CD4-positive, alpha-beta T cell (primary cell): ENCODE results near the gene GRID1. TPM values are rescaled to one million over a fixed set of nuclear protein-coding genes. Genes with fewer than 3 reads are reported as not detected.

Experiments
- ATAC-seq: fragments of 200-7000 bp; cut with Tn5 transposase; one replicate; pipeline ENCODE4 v1.10.0; 2022; ENCODE audit warnings: mild to moderate bottlenecking; ENCODE audit not compliant: poor library complexity
- CTCF ChIA-PET: fragments of 350-600 bp; sonication (Branson Sonifier 250); formaldehyde crosslinking; loops from one replicate; lab custom pipeline; 2021; ENCODE audit warnings: antibody characterized with exemption, inconsistent platforms; lab: Charles Lee
- POLR2A ChIA-PET: fragments of 350-600 bp; sonication (Branson Sonifier 250); formaldehyde crosslinking; loops from one replicate; lab custom pipeline; 2021; ENCODE audit warnings: antibody characterized with exemption, inconsistent platforms; lab: Charles Lee
- DNase-seq, 14 experiments: peaks; one replicate each; pipeline ENCODE4 v3.0.0-alpha.2; 2013 to 2020; ENCODE audit warnings: mixed read lengths in 2 of 14
- H3K27ac ChIP-seq, 2 donors: one replicate each; pipeline versions ENCODE4 v1.5.1 to v1.7.0; 2013; ENCODE audit warnings: low read length in 2 of 2, low read depth in 1 of 2, mild to moderate bottlenecking in 1 of 2
- H3K27me3 ChIP-seq, 2 experiments: 1 replicate in 1 of 2; 2 replicates in 1 of 2; pipeline versions ENCODE4 v1.6.1 to v1.7.0; 2013; ENCODE audit warnings: low read length in 2 of 2, control low read depth in 1 of 2, mild to moderate bottlenecking in 1 of 2, moderate library complexity in 1 of 2; ENCODE audit not compliant: insufficient read depth in 2 of 2, control insufficient read depth in 1 of 2
- H3K36me3 ChIP-seq: one replicate; pipeline ENCODE4 v1.6.1; 2013; ENCODE audit warnings: low read length, control low read depth; ENCODE audit not compliant: insufficient read depth
- H3K4me1 ChIP-seq: one replicate; pipeline ENCODE4 v1.6.1; 2013; ENCODE audit warnings: low read length, control low read depth; ENCODE audit not compliant: insufficient read depth
- H3K4me3 ChIP-seq: one replicate; pipeline ENCODE4 v1.5.1; 2013; ENCODE audit warnings: mild to moderate bottlenecking, low read length, moderate library complexity
- H3K9me3 ChIP-seq, 2 experiments: 1 replicate in 1 of 2; 2 replicates in 1 of 2; pipeline versions ENCODE4 v1.6.1 to v1.7.0; 2013; ENCODE audit warnings: low read length in 2 of 2, mild to moderate bottlenecking in 2 of 2, control low read depth in 1 of 2, moderate library complexity in 1 of 2; ENCODE audit not compliant: control insufficient read depth in 1 of 2, insufficient read depth in 1 of 2
- H3K27ac Mint-ChIP-seq: one replicate; pipeline ENCODE4 v1.8.0; 2020; ENCODE audit warnings: mixed read lengths
- H3K27me3 Mint-ChIP-seq: one replicate; pipeline ENCODE4 v1.8.0; 2021; ENCODE audit warnings: mixed read lengths
- H3K36me3 Mint-ChIP-seq: one replicate; pipeline ENCODE4 v1.8.0; 2021; ENCODE audit warnings: low read depth, mixed read lengths
- H3K4me1 Mint-ChIP-seq: one replicate; pipeline ENCODE4 v1.8.0; 2021; ENCODE audit warnings: low read depth, mixed read lengths
- H3K4me3 Mint-ChIP-seq: one replicate; pipeline ENCODE4 v1.8.0; 2020; ENCODE audit warnings: mild to moderate bottlenecking, mixed read lengths
- H3K9me3 Mint-ChIP-seq: one replicate; pipeline ENCODE4 v1.8.0; 2020; ENCODE audit warnings: mixed read lengths
- intact Hi-C, 2 experiments: fragments of 100-400 bp; cut with DNase I in 1 of 2; cut with micrococcal nuclease in 1 of 2; formaldehyde crosslinking; loops; one replicate each; pipeline versions ENCODE4 v1.15.1 to v1.9.0; 2023 to 2025; cut with DNase I, micrococcal nuclease
- total RNA-seq, 174 experiments: library from RNA in 2 of 174; stranded (reverse) in 2 of 174; gene quantifications; one replicate each; pipeline ENCODE4 v1.2.3 and lab custom pipeline; 2021 to 2026
- TF ChIP-seq, protein P1 (sequence below): fragments of 200-600 bp; IDR thresholded peaks from one replicate; pipeline ENCODE4 v1.8.0; 2022; ENCODE audit warnings: antibody characterized with exemption, mild to moderate bottlenecking

Gene GRID1
- total RNA-seq, 2 experiments from 2014 or later, result not detected

- no peak overlapping the region for H3K4me3 Mint-ChIP-seq
- no peaks in the 10 kb centered on the region for H3K4me1 Mint-ChIP-seq
- peaks cover 0 to 18% of the 10 kb centered on the region in 2 experiments for H3K9me3 ChIP-seq
- no peaks in the 10 kb centered on the region for H3K36me3 Mint-ChIP-seq
- DNase-seq, result no peak
- H3K27ac ChIP-seq, result no peak overlapping the region
- H3K36me3 ChIP-seq, result no peaks in the 10 kb centered on the region
- intact Hi-C loops, result no loop called here
- no peak overlapping the region for H3K4me3 ChIP-seq
- ChIA-PET POLR2A (no interaction called here), CTCF (no interaction called here)
- no peak for ATAC-seq
- H3K27ac Mint-ChIP-seq, result no peak overlapping the region
- H3K9me3 Mint-ChIP-seq, result no peaks in the 10 kb centered on the region
- peaks cover 40% of the 10 kb centered on the region for H3K27me3 Mint-ChIP-seq
- TF ChIP-seq, protein P1, sequence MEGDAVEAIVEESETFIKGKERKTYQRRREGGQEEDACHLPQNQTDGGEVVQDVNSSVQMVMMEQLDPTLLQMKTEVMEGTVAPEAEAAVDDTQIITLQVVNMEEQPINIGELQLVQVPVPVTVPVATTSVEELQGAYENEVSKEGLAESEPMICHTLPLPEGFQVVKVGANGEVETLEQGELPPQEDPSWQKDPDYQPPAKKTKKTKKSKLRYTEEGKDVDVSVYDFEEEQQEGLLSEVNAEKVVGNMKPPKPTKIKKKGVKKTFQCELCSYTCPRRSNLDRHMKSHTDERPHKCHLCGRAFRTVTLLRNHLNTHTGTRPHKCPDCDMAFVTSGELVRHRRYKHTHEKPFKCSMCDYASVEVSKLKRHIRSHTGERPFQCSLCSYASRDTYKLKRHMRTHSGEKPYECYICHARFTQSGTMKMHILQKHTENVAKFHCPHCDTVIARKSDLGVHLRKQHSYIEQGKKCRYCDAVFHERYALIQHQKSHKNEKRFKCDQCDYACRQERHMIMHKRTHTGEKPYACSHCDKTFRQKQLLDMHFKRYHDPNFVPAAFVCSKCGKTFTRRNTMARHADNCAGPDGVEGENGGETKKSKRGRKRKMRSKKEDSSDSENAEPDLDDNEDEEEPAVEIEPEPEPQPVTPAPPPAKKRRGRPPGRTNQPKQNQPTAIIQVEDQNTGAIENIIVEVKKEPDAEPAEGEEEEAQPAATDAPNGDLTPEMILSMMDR, result no peak
- H3K4me1 ChIP-seq, result no peaks in the 10 kb centered on the region
- H3K27me3 ChIP-seq, result peaks cover 8 to 14% of the 10 kb centered on the region in 2 experiments
Observed at GRCh38 chr10:86263209-86263608, 103.4 kb downstream of the GRID1 start.

GRCh38 chr10:86262688-86263181 is 103.9 kb downstream of the GRID1 start:
- Histone ChIP-seq H3K4me1 (no peaks in the 10 kb centered on the region), H3K27ac (no peak overlapping the region), H3K4me3 (no peak overlapping the region), H3K36me3 (no peaks in the 10 kb centered on the region), H3K9me3 (peaks cover 0 to 18% of the 10 kb centered on the region in 2 experiments), H3K27me3 (peaks cover 8 to 12% of the 10 kb centered on the region in 2 experiments)
- Mint-ChIP-seq H3K4me3 (no peak overlapping the region), H3K27ac (no peak overlapping the region), H3K4me1 (no peaks in the 10 kb centered on the region), H3K36me3 (no peaks in the 10 kb centered on the region), H3K9me3 (no peaks in the 10 kb centered on the region), H3K27me3 (peaks cover 38% of the 10 kb centered on the region)
- no peak for DNase-seq
- ChIA-PET POLR2A (no interaction called here), CTCF (no interaction called here)
- intact Hi-C loops, result no loop called here
- TF ChIP-seq, protein P1, result no peak
- ATAC-seq, result no peak

DNA sequence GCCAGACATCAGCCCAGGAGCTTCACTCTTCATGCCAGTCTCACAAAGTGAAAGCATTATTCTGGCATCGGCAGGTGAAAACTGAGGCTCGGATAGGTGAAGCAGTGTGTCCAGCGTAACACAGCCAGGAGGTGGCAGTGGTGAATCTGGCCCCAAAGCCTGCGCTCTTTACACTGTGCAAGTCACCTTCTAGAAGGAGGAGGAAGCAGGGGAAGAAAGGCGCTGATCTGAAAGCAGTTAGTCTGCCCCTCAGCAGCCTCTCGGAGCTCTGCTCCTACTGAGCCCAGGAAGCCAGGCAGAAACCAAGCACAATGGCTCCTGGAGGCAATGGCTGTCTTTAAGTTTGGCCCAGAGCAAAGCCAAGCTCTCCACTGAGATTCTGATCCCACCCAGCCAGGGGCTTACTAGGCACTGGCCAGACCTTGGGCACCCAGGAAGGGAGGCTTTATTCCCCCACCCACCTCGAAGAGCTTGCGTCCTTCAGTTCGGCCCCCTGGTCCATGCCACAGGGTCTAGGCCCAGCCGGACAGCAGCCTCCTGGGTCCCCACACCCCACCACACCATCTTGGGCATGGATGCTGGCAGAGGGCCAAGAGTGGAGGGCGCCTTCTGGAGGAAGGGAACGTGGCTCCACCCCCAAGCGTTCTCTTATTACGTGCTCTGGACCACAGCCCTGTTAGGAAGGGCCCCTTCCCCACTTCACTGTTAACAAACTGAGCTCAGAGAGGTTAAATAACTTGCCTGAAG is 104.5 kb downstream of the GRID1 start:
- no peak overlapping the region for H3K4me3 Mint-ChIP-seq
- H3K4me1 Mint-ChIP-seq, result no peaks in the 10 kb centered on the region
- H3K4me1 ChIP-seq, result no peaks in the 10 kb centered on the region
- H3K36me3 Mint-ChIP-seq, result no peaks in the 10 kb centered on the region
- ChIA-PET POLR2A (no interaction called here), CTCF (no interaction called here)
- H3K9me3 Mint-ChIP-seq, result no peaks in the 10 kb centered on the region
- H3K36me3 ChIP-seq, result no peaks in the 10 kb centered on the region
- peaks cover 8 to 12% of the 10 kb centered on the region in 2 experiments for H3K27me3 ChIP-seq
- H3K9me3 ChIP-seq, result peaks cover 0 to 14% of the 10 kb centered on the region in 2 experiments
- TF ChIP-seq, protein P1, result no peak
- no peak overlapping the region for H3K27ac Mint-ChIP-seq
- DNase-seq, result peak in 3 of 14 experiments; percentile 2 to 25 (median 7)
- ATAC-seq, result no peak
- intact Hi-C loops, result no loop called here
- H3K27ac ChIP-seq, result no peak overlapping the region
- H3K27me3 Mint-ChIP-seq, result peaks cover 34% of the 10 kb centered on the region
- no peak overlapping the region for H3K4me3 ChIP-seq
